EH (cell line): ENCODE results near the gene ZNF667.

Experiments used
- DNase-seq: peaks from one replicate; pipeline ENCODE4 v3.0.0-alpha.2; 2015; ENCODE audit warnings: low read depth

ZNF667 gene

DNA sequence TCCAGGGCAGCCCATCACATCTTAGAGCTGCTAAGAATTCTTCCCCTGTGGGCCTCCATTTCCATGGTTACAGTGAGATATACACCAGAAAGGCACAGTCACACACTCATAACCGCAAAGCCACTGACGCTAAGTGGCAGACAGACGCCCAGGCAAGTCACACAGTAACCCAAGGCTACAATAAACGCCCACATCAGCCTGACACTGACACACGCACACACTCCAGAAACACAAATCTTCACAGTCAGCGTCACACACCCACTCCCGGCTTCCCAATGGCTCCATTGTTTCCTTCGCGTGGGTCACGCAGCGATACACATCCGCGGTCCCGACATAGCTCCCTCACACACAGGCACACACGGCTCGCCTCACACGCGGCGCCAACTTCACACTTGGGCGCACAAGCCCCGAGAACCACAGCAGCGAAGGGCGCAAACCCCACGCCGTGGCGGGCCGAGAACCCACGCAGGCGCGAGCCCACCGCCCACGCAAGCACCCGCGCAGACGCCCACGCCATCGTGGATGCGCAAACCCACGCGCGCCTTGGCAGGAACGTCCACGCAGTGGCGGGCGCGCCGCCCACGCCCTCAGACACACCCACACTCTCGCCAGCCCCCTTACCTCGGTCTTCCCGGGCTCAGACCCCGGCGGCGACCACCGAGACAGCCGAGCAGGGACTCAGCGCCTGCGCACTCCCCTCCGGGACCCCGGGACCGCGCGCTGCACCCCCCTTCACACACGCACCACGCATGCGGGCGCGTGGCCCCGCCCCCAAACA lies at the start of gene ZNF667:
ZNF667 (minus strand) TSS at position 695 of the 778 bp plus-strand sequence. CDS start 14,975 bp downstream, outside the sequence.
- DNase-seq, result peak; percentile 47

DNA sequence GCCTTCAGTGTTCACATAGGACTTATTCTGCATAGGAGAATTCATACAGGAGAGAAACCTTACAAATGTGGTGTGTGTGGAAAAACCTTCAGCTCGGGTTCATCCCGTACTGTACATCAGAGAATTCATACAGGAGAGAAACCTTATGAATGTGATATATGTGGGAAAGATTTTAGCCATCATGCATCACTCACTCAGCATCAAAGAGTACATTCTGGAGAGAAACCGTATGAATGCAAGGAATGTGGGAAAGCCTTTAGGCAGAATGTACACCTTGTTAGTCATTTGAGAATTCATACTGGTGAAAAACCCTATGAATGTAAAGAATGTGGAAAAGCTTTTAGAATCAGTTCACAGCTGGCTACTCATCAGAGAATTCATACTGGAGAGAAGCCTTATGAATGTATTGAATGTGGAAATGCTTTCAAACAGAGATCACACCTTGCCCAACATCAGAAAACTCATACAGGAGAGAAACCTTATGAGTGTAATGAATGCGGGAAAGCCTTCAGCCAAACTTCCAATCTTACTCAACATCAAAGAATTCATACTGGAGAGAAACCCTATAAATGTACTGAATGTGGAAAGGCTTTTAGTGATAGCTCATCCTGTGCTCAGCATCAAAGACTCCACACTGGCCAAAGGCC lies 48.2 kb upstream of the ZNF667 start:
- no peak for DNase-seq

DNA sequence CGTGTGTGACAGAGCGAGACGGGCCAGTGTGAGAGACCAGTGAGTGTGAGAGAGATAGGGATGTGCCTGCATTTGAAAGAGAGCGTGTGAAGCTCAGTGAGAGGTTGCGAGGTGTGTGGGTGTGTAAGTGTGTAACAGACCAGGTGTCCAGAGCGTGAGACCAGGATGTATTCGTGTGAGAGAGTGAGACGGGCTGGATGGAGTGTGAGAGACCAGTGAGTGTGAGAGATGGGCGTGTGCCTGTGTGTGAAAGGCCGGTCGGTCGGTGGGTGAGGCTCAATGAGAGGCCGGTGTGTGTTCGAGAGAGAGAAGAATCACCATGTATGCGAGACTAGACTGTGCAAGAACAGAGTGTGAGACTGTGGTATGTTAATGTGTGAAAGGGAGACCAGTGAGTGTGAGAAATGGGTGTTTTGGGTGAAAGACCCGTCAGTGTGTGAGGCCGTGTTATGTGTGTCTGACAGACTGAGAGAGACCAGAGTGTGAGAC lies 31.2 kb upstream of the ZNF667 start:
- no peak for DNase-seq

DNA sequence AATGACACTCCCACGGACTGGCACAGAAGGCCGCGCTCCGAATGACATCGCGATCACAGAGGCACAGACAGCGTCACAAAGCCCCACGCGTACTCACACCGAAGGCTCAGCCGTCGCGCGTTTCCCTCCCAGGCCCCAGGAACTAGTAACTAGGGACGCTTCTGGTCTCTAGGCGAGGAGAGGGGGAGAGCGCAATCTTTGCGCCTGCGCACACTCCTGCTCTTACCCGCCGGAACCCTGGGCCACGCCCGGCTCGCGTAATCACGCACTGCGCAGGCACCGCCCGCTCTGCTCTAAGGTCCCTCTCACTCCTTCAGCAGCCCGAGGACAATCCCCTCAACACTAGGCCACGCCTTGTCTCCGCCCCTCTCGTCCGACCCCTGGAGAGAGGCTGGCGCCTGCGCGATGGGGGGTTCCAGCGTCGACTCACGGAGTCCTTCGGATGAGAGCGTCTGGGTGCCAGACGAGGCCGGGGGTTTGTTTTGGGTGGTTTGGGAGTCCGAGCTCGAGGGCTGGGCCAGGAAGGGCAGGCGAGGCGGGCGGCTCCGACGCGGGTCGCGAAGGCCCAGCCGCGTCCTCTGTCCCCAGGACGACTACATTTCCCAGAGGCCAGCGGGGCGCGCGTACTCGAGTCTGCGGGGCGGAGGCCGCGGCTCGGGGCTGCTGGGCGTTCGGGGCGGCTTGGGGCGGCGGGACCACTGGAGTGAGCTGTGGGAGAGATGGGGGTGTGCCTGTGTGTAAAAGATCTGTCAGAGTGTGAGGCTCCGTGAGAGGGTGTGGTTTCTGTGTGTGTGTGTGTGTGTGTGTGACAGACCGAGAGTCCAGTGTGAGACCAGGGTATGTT lies 30.5 kb upstream of the ZNF667 start, which contains the start of gene ZNF471:
ZNF471 (plus strand) TSS at position 410 of the 844 bp plus-strand sequence. CDS start 3,717 bp downstream, outside the sequence.
- DNase-seq, result peak; percentile 98

DNA sequence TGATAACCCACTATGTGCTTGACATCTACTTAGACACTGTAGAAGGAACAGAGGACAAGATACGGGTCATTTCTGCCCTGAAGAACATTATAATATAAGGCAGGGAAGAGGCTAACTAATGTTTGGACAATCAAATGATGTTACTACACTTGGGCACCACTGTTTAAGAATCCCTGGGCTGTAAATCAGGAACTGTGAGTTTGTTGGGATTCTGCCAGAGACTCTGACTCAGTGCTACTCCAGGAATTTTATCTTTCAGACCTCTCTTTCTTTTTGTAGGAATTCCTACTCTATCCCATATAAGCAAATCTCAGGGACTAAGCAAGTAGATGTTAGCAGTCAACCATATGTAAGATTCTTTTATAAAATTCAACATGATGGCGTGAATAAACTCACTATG lies 27.4 kb upstream of the ZNF667 start:
- DNase-seq, result peak; percentile 48

DNA sequence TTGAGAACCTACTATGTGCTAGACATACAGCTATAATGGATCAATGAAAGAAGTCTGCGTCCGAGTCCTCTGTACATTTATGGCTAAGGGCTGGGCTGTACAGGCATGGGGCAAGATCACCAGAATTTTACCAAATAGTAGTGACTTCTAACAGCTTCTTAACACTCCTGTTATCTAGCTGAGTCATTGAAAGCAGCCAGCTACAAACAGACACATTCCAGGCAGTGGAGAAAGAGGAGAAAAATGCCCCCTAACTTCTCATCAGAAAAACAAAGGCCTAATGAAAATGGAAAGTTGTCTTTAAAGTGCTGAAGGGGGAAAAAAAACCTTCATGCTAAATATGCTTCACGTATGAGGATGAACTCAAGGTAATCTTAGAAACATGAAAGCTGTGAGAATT lies 14.3 kb upstream of the ZNF667 start:
- no peak for DNase-seq

DNA sequence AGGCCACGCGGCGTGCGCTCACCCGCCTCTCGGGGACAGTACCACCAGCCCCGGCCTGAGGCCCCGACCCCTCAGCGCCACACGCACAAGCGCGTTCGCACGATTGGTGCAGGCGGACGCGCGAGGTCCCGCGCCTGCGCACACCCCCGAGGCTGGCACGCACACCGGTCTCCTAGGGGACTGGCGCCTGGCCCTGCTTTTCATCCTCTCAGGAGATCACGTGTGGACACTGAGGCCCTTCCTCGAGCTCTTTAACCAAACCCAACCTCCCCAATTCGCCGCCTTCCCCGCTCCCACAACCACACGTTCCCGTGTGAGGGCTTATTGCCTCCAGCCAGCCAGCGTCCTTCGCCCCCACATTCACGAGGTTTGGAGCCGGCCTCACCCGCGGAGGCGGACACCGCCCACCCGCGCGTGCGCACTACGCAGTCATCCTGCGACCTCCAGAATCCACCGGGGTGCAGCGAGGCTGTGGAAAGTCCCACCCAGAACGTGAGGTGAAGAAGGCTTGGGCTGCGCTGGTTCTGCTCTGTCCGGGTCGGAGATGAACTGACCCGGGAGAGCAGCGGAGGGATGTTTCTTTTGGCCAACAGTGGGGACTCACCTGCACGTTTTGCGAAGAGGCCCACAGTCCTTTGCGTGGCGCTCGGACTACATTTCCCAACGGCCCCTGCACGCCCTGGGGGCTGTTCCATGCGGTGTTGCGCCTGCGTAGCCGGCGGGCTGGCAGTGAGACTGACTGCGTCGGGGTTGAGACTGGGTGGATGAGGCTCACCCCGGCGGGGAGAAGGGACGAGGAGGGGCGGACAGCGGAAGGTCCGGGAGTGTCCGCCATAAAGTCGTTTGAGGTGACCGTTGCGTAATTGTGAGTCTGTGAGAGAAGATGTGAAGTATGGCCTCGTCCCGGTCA lies 539 bp upstream of the ZNF667 start:
- DNase-seq, result peak; percentile 89

DNA sequence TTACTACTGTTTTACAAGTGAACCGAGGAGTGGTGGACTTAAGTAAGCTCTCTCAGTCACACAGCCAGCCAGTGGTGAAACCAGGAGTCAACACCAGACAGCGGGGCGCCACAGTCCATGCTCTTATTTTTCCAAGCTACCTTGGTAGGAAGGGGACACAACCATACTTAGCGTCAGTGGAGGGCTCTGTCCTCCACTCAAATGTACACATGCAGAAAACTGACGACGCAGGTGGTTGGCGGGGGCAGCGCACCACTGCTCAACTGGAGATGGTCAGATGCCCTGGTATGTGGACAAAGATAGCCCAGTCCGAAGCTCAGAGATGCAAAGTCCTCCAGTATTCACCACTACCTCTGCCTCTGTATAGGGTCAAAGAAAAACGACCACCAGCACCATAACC lies 1.1 kb downstream of the ZNF667 start:
- no peak for DNase-seq

DNA sequence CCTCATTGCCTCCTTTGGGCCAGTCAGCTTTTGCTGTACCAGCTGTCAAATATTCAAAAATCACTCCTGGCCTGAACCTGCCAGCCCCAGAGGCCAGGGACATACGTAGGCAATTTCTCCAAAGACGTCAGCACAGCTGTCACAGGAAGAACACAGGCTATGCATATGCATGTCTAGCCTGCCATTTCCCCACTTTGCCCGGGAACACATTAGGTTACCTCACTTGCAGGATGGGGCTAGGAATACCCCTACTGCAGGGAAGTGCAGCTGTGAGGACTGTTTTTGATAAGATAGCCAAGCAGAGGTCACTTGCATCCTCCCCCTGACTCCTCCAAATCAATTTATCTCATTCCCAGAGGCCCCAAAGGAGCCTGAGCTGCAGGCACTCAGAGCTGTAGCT lies 2.8 kb downstream of the ZNF667 start:
- DNase-seq, result no peak

DNA sequence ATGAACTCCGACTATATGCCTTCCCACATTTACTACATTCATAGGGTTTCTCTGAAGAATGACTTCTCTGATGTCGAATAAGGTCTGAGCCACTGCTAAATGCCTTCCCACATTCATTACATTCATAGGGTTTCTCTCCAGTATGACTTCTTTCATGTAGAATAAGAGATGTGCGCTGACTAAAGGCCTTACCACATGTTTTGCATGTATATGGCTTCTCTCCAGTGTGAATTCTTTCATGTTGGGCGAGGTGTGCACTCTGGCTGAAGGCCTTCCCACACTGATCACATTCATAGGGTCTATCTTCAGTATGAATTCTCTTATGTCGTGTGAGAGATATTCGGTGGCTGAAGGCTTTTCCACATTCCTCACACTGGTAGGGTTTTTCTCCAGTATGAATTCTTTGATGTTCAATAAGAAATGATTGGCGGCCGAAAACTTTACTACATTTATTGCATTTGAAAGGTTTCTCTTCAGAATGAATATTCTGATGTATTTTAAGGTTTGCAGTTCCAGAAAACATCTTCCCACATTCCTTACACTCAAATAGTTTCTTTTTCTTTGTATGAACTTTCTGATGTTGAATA lies 35.8 kb downstream of the ZNF667 start:
- no peak for DNase-seq

DNA sequence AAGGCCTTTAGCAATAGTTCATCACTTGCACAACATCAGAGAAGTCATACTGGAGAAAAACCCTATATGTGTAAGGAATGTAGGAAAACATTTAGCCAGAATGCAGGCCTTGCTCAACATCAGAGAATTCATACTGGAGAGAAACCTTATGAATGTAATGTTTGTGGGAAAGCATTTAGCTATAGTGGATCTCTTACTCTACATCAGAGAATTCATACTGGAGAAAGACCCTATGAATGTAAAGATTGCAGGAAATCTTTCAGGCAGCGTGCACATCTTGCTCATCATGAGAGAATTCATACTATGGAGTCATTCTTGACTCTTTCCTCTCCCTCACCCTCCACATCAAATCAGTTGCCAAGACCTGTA lies 53.2 kb downstream of the ZNF667 start:
- DNase-seq, result no peak

DNA sequence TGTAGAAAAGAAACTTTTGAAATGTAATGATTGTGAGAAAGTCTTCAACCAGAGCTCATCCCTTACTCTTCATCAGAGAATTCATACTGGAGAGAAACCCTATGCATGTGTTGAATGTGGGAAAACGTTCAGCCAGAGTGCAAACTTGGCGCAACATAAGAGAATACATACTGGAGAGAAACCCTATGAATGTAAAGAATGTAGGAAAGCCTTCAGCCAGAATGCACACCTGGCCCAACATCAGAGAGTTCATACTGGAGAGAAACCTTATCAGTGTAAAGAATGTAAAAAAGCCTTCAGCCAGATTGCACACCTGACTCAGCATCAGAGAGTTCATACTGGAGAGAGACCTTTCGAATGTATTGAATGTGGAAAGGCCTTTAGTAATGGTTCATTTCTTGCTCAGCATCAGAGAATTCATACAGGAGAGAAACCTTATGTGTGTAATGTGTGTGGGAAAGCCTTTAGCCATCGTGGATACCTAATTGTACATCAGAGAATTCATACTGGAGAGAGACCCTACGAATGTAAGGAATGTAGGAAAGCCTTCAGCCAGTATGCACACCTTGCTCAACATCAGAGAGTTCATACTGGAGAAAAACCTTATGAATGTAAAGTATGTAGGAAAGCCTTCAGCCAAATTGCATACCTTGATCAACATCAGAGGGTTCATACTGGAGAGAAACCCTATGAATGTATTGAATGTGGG lies 53.7 kb downstream of the ZNF667 start:
- DNase-seq, result no peak

DNA sequence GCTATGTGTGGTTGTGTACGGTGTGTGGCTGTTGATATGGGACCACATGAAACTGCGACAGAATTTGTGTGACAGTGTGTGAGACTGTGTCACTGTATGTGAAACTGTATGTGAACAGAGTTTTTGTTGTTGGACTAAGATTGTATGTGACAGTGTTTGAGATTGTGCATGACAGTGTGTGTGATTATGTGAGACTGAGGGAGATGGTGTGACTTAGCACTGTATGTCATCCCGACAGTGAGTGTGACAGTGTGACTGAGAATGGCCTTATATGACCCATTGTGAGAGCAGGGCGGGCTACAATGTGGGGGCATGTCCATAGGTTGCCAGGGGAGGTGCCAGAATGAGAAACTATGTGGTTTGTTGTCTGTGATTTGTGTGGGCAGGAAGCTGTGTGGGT lies 72.1 kb downstream of the ZNF667 start:
- no peak for DNase-seq

DNA sequence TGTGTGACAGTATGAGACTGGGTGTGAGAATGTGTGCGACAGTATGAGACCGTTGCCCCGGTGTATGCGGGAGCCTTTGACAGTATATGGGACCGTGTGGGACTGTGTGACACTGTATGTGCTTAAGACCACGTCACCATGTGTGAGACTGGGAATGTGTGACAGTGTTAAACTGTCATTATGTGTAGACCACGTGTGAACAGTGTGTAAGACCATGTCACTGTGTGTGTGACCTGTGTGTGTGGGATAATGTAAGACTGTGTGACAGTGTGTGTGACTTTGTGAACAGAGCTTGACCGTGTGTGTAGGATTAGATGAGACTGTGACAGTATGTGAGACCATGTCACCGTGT lies 72.5 kb downstream of the ZNF667 start:
- no peak for DNase-seq

DNA sequence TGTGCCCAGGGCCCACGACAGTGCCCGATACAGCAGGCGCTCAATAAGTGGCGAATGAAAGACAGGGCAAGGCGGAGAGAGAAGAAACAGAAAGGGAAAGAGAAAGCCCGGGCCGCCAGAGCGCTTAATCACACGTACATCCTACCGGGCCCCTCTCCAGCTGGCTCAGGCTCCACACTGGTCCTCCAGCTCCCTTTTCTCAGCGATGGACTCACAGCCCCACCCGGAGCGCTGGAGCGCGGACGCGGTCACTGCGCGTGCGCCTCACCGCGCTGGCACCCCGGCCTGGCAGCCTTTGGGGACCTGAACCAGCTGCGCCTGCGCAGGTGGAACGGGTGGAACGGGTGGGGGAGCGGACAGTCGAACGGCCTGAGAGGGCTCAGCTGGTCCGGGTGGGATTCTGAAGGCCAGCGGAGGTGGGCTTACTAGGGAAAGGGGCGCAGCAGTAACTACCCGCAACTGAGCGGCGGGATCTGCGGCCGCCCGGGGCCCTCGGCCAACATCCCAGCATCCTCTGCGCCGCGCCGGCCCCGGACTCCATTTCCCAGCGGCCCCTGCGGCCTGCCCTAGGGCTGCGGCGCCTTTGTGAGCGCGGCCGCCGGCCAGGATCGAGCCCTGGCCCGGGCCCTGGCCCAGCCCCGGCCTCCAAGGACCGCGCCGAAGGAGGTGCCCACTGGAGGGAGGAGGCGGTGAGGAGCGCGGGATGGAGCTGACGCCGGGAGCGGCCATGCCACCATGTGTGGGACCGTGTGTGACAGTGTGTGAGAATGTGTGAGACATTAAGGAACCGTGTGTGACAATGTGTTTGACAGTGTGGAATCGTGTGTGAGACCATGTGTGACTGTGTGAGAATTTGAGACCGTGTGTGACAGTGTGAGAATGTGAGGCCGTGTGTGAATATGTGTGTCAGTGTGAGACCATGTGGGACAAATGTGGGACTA lies 73.1 kb downstream of the ZNF667 start, which contains the start of gene ZNF583:
ZNF583 (plus strand) TSS at position 569 of the 941 bp plus-strand sequence. CDS start 2,783 bp downstream, outside the sequence.
- peak; percentile 98 for DNase-seq

DNA sequence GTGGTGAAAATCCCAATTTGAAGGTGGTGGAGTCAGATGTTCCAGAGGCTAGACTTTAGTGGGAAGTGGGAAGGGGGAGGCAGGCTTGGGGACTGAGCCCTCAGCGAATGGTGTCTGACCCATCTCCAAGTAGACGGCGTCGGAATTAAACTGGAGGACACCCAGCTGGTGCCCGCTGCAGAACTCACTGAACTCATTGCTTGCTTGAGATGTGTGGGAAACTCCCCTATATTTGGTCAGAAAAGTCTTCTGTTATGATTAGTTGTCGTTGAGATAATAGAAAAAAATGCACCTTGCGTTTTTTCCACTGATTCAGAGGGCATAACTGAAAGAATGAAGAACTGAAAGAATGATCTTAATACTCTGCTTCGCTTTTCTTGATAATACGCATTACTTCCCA lies 73.9 kb downstream of the ZNF667 start:
- DNase-seq, result no peak

DNA sequence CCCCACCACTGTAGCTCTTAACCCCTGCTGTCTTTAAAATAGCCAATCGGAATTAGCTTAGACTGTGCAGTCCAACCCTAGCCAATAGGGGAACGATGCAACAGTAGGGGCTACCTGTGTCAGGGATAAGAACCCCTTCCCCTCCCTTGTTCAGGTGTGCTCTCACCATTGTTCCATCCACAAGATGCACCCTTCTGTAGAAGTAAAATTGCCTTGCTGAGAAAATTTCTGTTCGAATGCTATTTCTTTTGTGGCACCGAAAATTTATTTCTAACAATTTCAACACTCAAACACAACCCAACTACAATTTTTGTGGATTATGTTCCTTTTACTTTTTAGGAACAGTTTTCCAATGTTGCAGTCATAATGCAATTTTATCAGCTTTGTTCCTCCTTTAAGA lies 76.7 kb downstream of the ZNF667 start:
- no peak for DNase-seq

DNA sequence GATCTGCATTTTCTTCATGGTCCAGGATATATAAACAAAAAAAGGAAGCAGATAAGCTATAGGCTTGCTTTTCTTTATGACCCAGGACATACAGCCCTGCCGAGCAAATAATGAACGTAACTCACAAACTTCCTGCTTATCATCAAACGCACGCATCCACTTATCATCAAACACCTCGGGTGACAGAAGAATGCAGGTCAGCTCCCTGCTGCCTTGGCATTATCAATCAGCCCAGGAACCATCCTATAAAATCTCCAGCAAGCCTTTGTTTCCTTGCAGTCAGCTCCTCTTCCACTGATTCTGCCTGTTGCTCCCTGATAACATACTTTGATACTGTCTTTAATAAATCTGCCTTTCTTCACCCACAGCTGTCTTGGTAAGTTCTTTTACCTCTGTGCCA lies 78.3 kb downstream of the ZNF667 start:
- DNase-seq, result no peak
